ENCODE results near the gene ST7.

Gene ST7

DNA sequence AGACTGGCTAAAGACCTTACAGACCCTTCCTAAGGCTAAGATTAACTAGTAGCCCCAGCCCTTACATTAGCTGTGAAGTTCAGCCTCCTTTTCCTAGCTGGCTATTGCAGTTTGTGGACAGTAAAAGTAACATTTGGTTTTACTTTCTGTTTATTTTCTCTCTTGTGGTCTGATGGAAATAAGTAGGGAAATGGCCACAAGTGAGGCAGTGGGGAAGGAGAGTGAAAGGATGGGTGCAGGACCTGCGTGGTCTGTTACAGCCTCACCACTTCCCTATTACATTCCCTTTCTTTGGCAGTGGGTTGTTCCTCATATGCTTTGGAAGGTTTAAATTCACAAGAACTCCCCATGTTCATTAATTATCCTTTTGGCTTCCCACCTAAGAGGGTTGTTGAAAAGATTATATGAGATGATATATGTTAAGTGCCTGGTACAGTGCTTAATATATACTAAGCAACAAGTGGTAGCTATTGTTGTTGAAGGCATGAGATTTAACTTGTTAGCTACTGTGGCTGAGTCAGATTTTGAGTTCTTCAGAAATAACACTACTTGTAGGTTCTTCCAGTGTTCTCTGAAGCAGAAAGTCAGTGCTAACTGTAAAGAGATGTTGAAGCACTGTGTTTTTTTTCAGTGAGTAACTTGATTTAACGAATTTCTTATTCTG, 181.7 kb downstream of the ST7 start:
- TF ChIP-seq, protein P1, sequence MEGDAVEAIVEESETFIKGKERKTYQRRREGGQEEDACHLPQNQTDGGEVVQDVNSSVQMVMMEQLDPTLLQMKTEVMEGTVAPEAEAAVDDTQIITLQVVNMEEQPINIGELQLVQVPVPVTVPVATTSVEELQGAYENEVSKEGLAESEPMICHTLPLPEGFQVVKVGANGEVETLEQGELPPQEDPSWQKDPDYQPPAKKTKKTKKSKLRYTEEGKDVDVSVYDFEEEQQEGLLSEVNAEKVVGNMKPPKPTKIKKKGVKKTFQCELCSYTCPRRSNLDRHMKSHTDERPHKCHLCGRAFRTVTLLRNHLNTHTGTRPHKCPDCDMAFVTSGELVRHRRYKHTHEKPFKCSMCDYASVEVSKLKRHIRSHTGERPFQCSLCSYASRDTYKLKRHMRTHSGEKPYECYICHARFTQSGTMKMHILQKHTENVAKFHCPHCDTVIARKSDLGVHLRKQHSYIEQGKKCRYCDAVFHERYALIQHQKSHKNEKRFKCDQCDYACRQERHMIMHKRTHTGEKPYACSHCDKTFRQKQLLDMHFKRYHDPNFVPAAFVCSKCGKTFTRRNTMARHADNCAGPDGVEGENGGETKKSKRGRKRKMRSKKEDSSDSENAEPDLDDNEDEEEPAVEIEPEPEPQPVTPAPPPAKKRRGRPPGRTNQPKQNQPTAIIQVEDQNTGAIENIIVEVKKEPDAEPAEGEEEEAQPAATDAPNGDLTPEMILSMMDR (IDR thresholded peaks at IDR 0.05; ENCODE audit: low read depth, low read length) = no peak

DNA sequence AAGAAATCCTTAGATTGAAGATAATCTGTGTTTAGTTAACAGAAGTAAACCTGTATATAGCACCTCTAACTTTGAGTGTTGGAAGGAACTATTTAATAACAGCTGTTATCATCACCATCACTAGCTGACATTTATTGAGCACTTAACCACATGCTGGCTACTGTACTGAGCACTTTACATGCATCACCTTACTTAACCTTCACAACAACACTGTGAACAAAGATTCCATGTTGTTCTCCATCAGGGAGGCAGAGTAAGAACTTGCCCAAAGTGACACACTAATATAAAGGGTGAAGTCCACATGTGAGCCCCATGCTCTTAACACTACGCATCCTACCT, 182.2 kb downstream of the ST7 start:
- H3K4me3 ChIP-seq (ENCODE audit: low read depth, low read length) = no peak overlapping the region
- TF ChIP-seq, protein P1 (IDR thresholded peaks at IDR 0.05; ENCODE audit: low read depth, low read length) = no peak

More for the DNA sequence above, 181.7 kb downstream of the ST7 start:
- no peak overlapping the region for H3K4me3 ChIP-seq (ENCODE audit: low read depth, low read length)

DNA sequence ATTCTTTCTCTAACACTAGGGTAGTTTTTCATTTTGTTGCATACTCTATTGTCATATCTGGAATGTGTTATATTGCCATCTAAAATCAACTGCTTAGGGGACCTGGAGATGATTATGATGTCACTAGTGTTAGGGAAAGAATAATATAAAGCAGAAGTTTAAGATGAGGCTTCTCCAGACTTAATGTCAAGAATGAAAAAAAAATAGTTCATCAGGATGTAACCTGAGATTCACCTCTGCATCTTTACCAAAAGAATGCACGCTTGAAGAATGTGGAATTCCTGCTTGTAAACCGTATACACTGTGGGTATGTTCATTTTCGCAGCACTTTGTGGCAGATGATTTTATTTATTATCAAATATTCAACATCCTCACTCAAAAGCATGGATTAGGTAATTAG, 184.6 kb downstream of the ST7 start:
- no peak overlapping the region for H3K4me3 ChIP-seq (ENCODE audit: low read depth, low read length)
- TF ChIP-seq, protein P1 (IDR thresholded peaks at IDR 0.05; ENCODE audit: low read depth, low read length) = no peak

DNA sequence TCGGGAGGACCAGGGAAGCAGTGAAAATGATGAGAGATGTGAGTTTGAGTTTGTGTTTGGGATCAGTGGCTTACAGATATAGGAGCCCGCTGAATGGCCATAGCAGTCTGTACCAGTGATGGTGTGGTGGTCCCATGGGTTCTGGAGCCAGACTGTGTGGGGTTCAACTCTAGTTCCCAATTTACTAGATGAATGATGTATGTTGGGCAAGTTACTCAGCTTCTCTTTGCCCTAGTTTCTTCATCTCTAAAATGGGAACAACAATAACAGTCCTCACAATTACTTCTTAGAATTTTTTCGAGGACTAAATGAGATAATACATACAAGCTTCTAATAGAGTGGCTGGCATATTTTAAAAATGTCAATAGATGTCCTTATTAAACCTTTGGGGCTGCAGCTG, 185.2 kb downstream of the ST7 start:
- no peak overlapping the region for H3K4me3 ChIP-seq (ENCODE audit: low read depth, low read length)
- TF ChIP-seq, protein P1 (IDR thresholded peaks at IDR 0.05; ENCODE audit: low read depth, low read length) = no peak

DNA sequence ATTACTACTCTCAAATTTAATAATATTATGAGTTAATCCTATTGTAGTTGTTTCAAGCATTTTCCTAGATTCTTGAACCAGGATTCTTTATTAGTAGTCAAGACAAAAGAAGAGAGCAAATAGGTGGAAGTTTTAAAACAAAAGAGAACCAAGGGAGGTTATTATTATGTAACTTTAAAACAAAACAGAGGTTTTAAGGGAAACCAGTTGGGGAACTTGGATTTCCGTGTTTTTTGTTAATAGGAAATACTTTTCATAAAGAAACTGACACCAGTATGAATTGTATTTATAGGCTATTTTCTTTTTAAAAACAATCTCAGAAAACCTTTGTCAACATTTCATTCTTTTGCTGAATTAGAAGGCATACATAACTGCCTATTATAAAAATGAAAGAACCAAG, 185.7 kb downstream of the ST7 start:
- no peak overlapping the region for H3K4me3 ChIP-seq (ENCODE audit: low read depth, low read length)

DNA sequence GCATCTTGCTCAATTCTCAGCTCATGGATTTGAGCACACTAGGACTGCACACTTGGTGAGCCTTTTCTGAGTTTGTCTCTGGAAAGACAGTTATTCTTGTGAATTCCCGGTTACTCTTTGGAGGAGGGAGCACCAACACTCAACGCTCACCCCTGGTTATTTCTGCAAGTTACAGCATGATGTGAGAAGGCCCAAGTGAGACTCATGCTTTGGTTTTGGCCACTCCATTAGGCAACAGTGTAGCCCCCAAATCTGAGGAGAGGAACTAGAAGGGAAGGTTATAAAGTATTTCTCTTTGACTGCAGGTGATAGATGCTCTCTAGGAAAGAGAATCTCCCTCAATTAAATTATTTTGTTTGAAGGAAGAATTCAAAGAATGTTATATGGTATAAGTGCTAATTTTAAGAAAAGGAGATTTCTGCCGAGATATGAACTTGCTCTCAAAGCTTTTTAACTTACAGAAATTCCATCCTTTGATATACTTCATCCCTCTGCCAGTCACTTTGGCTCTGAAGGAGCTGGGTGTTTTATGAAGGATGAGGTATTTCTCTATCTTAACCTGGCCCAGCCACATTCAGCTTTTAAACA, 186.2 kb downstream of the ST7 start:
- no peak overlapping the region for H3K4me3 ChIP-seq (ENCODE audit: low read depth, low read length)
- TF ChIP-seq, protein P1 (IDR thresholded peaks at IDR 0.05; ENCODE audit: low read depth, low read length) = no peak

More for the DNA sequence above, 185.7 kb downstream of the ST7 start:
- TF ChIP-seq, protein P1 (IDR thresholded peaks at IDR 0.05; ENCODE audit: low read depth, low read length) = no peak

DNA sequence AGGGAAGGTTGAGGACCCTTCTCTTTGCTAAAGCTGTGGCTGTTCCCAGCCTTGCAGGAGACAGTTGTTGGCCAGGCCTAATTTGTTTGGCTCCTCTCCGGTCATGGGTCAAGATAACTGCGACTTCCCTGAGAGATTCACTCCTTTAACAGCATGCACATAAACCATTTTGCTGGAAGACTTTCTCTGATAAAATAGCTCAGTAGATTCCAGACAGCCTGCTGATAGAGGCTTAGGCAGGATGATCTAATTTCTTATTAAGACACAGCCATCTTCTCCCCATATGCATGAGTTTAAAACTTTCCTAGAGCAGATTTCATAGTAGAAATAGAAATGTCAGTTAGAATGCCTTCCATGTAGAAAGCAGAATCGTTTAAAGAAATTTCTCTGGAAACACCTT, 187.6 kb downstream of the ST7 start:
- TF ChIP-seq, protein P1 (IDR thresholded peaks at IDR 0.05; ENCODE audit: low read depth, low read length) = no peak
- H3K4me3 ChIP-seq (ENCODE audit: low read depth, low read length) = no peak overlapping the region
